Glutamatergic neuron (in vitro differentiated cells): Measurements from ENCODE around the gene ISM1. TPM values are rescaled to one million over a fixed set of nuclear protein-coding genes. Genes with fewer than 3 reads are reported as not detected.
"Not testable (repeated sequence)": the region's sequence is repeated elsewhere in the genome, so short reads cannot be mapped to it uniquely, and the experiment has no call there.

Experiments used
- DNase-seq: peaks from one replicate; pipeline ENCODE4 v3.0.0; 2022
- H3K27ac Mint-ChIP-seq: one replicate; pipeline ENCODE4 v1.8.0; 2020; ENCODE audit warnings: mild to moderate bottlenecking, mixed read lengths, inconsistent platforms; ENCODE audit not compliant: unreplicated experiment
- H3K27me3 Mint-ChIP-seq: one replicate; pipeline ENCODE4 v1.8.0; 2020; ENCODE audit warnings: mild to moderate bottlenecking, moderate library complexity, mixed read lengths, inconsistent platforms; ENCODE audit not compliant: unreplicated experiment
- H3K36me3 Mint-ChIP-seq: one replicate; pipeline ENCODE4 v1.8.0; 2020; ENCODE audit warnings: mild to moderate bottlenecking, mixed read lengths, inconsistent platforms; ENCODE audit not compliant: unreplicated experiment
- H3K4me1 Mint-ChIP-seq: one replicate; pipeline ENCODE4 v1.8.0; 2020; ENCODE audit warnings: mild to moderate bottlenecking, low read depth, mixed read lengths, inconsistent platforms; ENCODE audit not compliant: unreplicated experiment
- H3K4me3 Mint-ChIP-seq: one replicate; pipeline ENCODE4 v1.8.0; 2020; ENCODE audit warnings: mild to moderate bottlenecking, mixed read lengths, inconsistent platforms; ENCODE audit not compliant: unreplicated experiment
- H3K9me3 Mint-ChIP-seq: one replicate; pipeline ENCODE4 v1.8.0; 2020; ENCODE audit warnings: mild to moderate bottlenecking, moderate library complexity, mixed read lengths, inconsistent platforms; ENCODE audit not compliant: unreplicated experiment
- CTCF ChIP-seq: fragments of 200-600 bp; sonication (generic); IDR thresholded peaks from one replicate; pipeline ENCODE4 v1.5.0; 2021; ENCODE audit not compliant: partially characterized antibody, unreplicated experiment
- total RNA-seq: library from RNA; stranded (reverse); fragmentation: NEBNext Ultra II Directional; extraction: Animal tissue kit (Norgen Biotek cat#: 25700); gene quantifications from one replicate; pipeline ENCODE4 v1.2.1, GENCODE V29; 2021; ENCODE audit not compliant: unreplicated experiment

ISM1 gene
- total RNA-seq, 1 donor from 2014 or later, result 0.32 TPM

GRCh38 chr20:13229538-13229937 is 8.5 kb downstream of the ISM1 start:
- H3K27me3 Mint-ChIP-seq, result peaks cover 6% of the 10 kb centered on the region
- no peak for DNase-seq
- peaks cover 5% of the 10 kb centered on the region for H3K4me1 Mint-ChIP-seq
- H3K4me3 Mint-ChIP-seq, result no peak overlapping the region
- TF ChIP-seq CTCF, result no peak
- peaks cover 3% of the 10 kb centered on the region for H3K9me3 Mint-ChIP-seq
- H3K36me3 Mint-ChIP-seq, result no peaks in the 10 kb centered on the region
- H3K27ac Mint-ChIP-seq, result no peak overlapping the region

- TF ChIP-seq CTCF, result no peak
- Mint-ChIP-seq H3K27me3 (peaks cover 8% of the 10 kb centered on the region), H3K27ac (no peak overlapping the region), H3K9me3 (no peaks in the 10 kb centered on the region), H3K4me1 (peaks cover 5% of the 10 kb centered on the region), H3K36me3 (no peaks in the 10 kb centered on the region), H3K4me3 (no peak overlapping the region)
- DNase-seq, result no peak
These were observed 10.1 kb downstream of the ISM1 start for GRCh38 chr20:13231031-13231752.

GRCh38 chr20:13232999-13233398 is 11.9 kb downstream of the ISM1 start:
- H3K4me3 Mint-ChIP-seq, result no peak overlapping the region
- no peaks in the 10 kb centered on the region for H3K36me3 Mint-ChIP-seq
- no peaks in the 10 kb centered on the region for H3K9me3 Mint-ChIP-seq
- TF ChIP-seq CTCF, result no peak
- H3K27me3 Mint-ChIP-seq, result peaks cover 8% of the 10 kb centered on the region
- peaks cover 5% of the 10 kb centered on the region for H3K4me1 Mint-ChIP-seq
- DNase-seq, result no peak
- H3K27ac Mint-ChIP-seq, result no peak overlapping the region

- H3K27me3 Mint-ChIP-seq, result peaks cover 5% of the 10 kb centered on the region
- no peak overlapping the region for H3K4me3 Mint-ChIP-seq
- H3K9me3 Mint-ChIP-seq, result no peaks in the 10 kb centered on the region
- no peak for TF ChIP-seq CTCF
- no peak for DNase-seq
- no peaks in the 10 kb centered on the region for H3K36me3 Mint-ChIP-seq
- peaks cover 5% of the 10 kb centered on the region for H3K4me1 Mint-ChIP-seq
- H3K27ac Mint-ChIP-seq, result no peak overlapping the region
These were observed 13.9 kb downstream of the ISM1 start for GRCh38 chr20:13234961-13235360.

- not testable (repeated sequence) for H3K4me3 Mint-ChIP-seq, H3K27ac Mint-ChIP-seq, H3K9me3 Mint-ChIP-seq
These were observed 15.3 kb downstream of the ISM1 start for GRCh38 chr20:13236360-13236759.

More at GRCh38 chr20:13236360-13236759, 15.3 kb downstream of the ISM1 start:
- H3K27me3 Mint-ChIP-seq, DNase-seq, H3K36me3 Mint-ChIP-seq, H3K4me1 Mint-ChIP-seq: not testable (repeated sequence)
